HepG2 (cell line): ENCODE data around the gene ATE1. TPM values are rescaled to one million over a fixed set of nuclear protein-coding genes. Genes with fewer than 3 reads are reported as not detected.

Experiments
- ATAC-seq: fragments of 200-7000 bp; cut with Tn5 transposase; 3 replicates; pipeline ENCODE4 v1.9.1; 2020; ENCODE audit warnings: mild to moderate bottlenecking, moderate library complexity
- BruUV-seq: library from RNA; stranded (reverse); fragments of 400-500 nt; replicated peaks from 2 replicates; lab custom pipeline; 2021; lab: Mats Ljungman, UMichigan
- CTCF ChIA-PET: fragments of 300-600 bp; formaldehyde crosslinking; extraction: SDS; loops from one replicate; lab custom pipeline; 2021; ENCODE audit warnings: low total read pairs, inconsistent platforms, low intra/inter-chr PET ratio; lab: Yijun Ruan, JAX
- POLR2A ChIA-PET: fragments of 350-600 bp; sonication (Branson Sonifier 250); formaldehyde crosslinking; loops from one replicate; lab custom pipeline; 2020; ENCODE audit warnings: antibody characterized with exemption, inconsistent platforms; lab: Yijun Ruan, JAX
- DNase-seq: peaks from one replicate; pipeline ENCODE4 v3.0.0-alpha.2; 2015; ENCODE audit warnings: low spot score
- FAIRE-seq: peaks from 3 replicates; lab custom pipeline; 2011; peaks lifted over from hg19 to GRCh38; lab: Jason Lieb, UNC
- H2AFZ ChIP-seq: one replicate; pipeline ENCODE4 v1.6.1; 2011; ENCODE audit warnings: low read length, inconsistent platforms
- H3K27ac ChIP-seq: fragments of 300-600 bp; 3 replicates; pipeline ENCODE4 v1.8.0; 2011; ENCODE audit warnings: mixed run types, mild to moderate bottlenecking, mixed read lengths, low read length, inconsistent platforms; ENCODE audit not compliant: insufficient read depth; ENCODE audit errors: extremely low read length
- H3K27me3 ChIP-seq, 2 experiments: fragments of 200-600 bp in 1 of 2; 2 replicates in 1 of 2; 3 replicates in 1 of 2; pipeline versions ENCODE4 v1.6.0 to v1.8.0; 2011; ENCODE audit warnings: low read length in 2 of 2, mild to moderate bottlenecking in 2 of 2, moderate library complexity in 2 of 2, inconsistent platforms in 1 of 2; ENCODE audit not compliant: insufficient read depth in 2 of 2, control insufficient read depth in 1 of 2
- H3K36me3 ChIP-seq, 2 experiments: fragments of 200-600 bp in 1 of 2; replicated peaks in 1 of 2; 2 replicates in 1 of 2; 3 replicates in 1 of 2; pipeline versions ENCODE4 v1.5.1 to v1.8.0; 2011; ENCODE audit warnings: low read length in 2 of 2, inconsistent platforms in 1 of 2; ENCODE audit not compliant: insufficient read depth in 2 of 2, control insufficient read depth in 1 of 2
- H3K4me1 ChIP-seq: 2 replicates; pipeline ENCODE4 v1.5.1; 2012; ENCODE audit warnings: low read length, inconsistent platforms; ENCODE audit not compliant: insufficient read depth
- H3K4me2 ChIP-seq: 2 replicates; pipeline ENCODE4 v1.6.0; 2011; ENCODE audit warnings: low read depth, low read length, inconsistent platforms
- H3K4me3 ChIP-seq, 3 experiments: fragments of 200-600 bp in 1 of 3; sonication (generic), shearing (Covaris generic) in 1 of 3; replicated peaks in 1 of 3; 2 replicates each; pipeline ENCODE4 v1.5.1; 2011 to 2016; ENCODE audit warnings: low read length in 3 of 3, inconsistent platforms in 2 of 3, low read depth in 2 of 3, mild to moderate bottlenecking in 2 of 3, control low read depth in 1 of 3, mixed read lengths in 1 of 3; ENCODE audit not compliant: insufficient read depth in 1 of 3
- H3K79me2 ChIP-seq: one replicate; pipeline ENCODE4 v1.6.1; 2011; ENCODE audit warnings: low read length, inconsistent platforms; ENCODE audit not compliant: insufficient read depth
- H3K9ac ChIP-seq: 2 replicates; pipeline ENCODE4 v1.6.0; 2011; ENCODE audit warnings: mild to moderate bottlenecking, low read depth, low read length, inconsistent platforms; ENCODE audit not compliant: insufficient read depth
- H3K9me3 ChIP-seq: 2 replicates; pipeline ENCODE4 v1.5.1; 2012; ENCODE audit warnings: mild to moderate bottlenecking, low read length
- H4K20me1 ChIP-seq: 2 replicates; pipeline ENCODE4 v1.6.0; 2011; ENCODE audit warnings: inconsistent platforms, mild to moderate bottlenecking, low read length, moderate library complexity; ENCODE audit not compliant: insufficient read depth
- FOSL1 ChIP-seq: sonication (generic); formaldehyde crosslinking; IDR thresholded peaks from 2 replicates; pipeline ENCODE4 v1.9.0; 2021; ENCODE audit warnings: missing genetic modification reagents, borderline replicate concordance
- HIC2 ChIP-seq: sonication (generic); formaldehyde crosslinking; IDR thresholded peaks from 2 replicates; pipeline ENCODE4 v1.9.0; 2022; ENCODE audit warnings: low read depth, missing genetic modification reagents
- IKZF4 ChIP-seq: sonication (generic); formaldehyde crosslinking; IDR thresholded peaks from 2 replicates; pipeline ENCODE4 v1.5.1; 2020; ENCODE audit warnings: borderline replicate concordance, mild to moderate bottlenecking, low read depth, missing genetic modification reagents; ENCODE audit errors: not compliant biosample characterization
- KAT7 ChIP-seq: IDR thresholded peaks from 2 replicates; pipeline ENCODE4 v1.6.1; 2018; ENCODE audit warnings: borderline replicate concordance, missing compliant biosample characterization
- MLX ChIP-seq: IDR thresholded peaks from 2 replicates; pipeline ENCODE4 v1.6.1; 2016
- MXD1 ChIP-seq: sonication (generic); formaldehyde crosslinking; IDR thresholded peaks from 2 replicates; pipeline ENCODE4 v1.4.0; 2020; ENCODE audit warnings: mild to moderate bottlenecking, missing genetic modification reagents
- TARDBP ChIP-seq: sonication (generic); formaldehyde crosslinking; IDR thresholded peaks from 2 replicates; pipeline ENCODE4 v1.8.0; 2022; ENCODE audit warnings: mild to moderate bottlenecking, missing genetic modification reagents
- ZBTB7B ChIP-seq: sonication (generic); formaldehyde crosslinking; IDR thresholded peaks from 2 replicates; pipeline ENCODE4 v1.4.0; 2020; ENCODE audit warnings: missing genetic modification reagents
- ZMAT3 ChIP-seq: sonication (generic); formaldehyde crosslinking; conservative IDR thresholded peaks from 2 replicates; pipeline ENCODE4 v1.7.0; 2021; ENCODE audit warnings: missing genetic modification reagents
- ZNF235 ChIP-seq: sonication (generic); formaldehyde crosslinking; IDR thresholded peaks from 2 replicates; pipeline ENCODE4 v1.8.1; 2023; ENCODE audit warnings: mild to moderate bottlenecking, missing genetic modification reagents, borderline replicate concordance
- ZNF256 ChIP-seq: sonication (generic); formaldehyde crosslinking; conservative IDR thresholded peaks from 2 replicates; pipeline ENCODE4 v1.4.0; 2020; ENCODE audit warnings: missing genetic modification reagents
- ZNF335 ChIP-seq: sonication (generic); formaldehyde crosslinking; IDR thresholded peaks from 2 replicates; pipeline ENCODE4 v1.4.0; 2020; ENCODE audit warnings: missing genetic modification reagents
- ZNF383 ChIP-seq: sonication (generic); formaldehyde crosslinking; IDR thresholded peaks from 2 replicates; pipeline ENCODE4 v1.4.0; 2020; ENCODE audit warnings: missing genetic modification reagents, mild to moderate bottlenecking, borderline replicate concordance
- ZNF451 ChIP-seq: sonication (generic); formaldehyde crosslinking; IDR thresholded peaks from 2 replicates; pipeline ENCODE4 v1.5.0; 2020; ENCODE audit warnings: mild to moderate bottlenecking, missing genetic modification reagents
- ZNF501 ChIP-seq: sonication (generic); formaldehyde crosslinking; IDR thresholded peaks from 2 replicates; pipeline ENCODE4 v1.5.1; 2020; ENCODE audit warnings: mild to moderate bottlenecking, moderate library complexity, missing genetic modification reagents
- ZNF616 ChIP-seq: sonication (generic); formaldehyde crosslinking; IDR thresholded peaks from 2 replicates; pipeline ENCODE4 v1.5.0; 2020; ENCODE audit warnings: low read depth, mild to moderate bottlenecking, missing genetic modification reagents
- ZNF839 ChIP-seq: sonication (generic); formaldehyde crosslinking; IDR thresholded peaks from 2 replicates; pipeline ENCODE4 v1.4.0; 2020; ENCODE audit warnings: missing genetic modification reagents, mild to moderate bottlenecking, borderline replicate concordance
- WGBS: methylation state at CpG from one replicate; pipeline ENCODE4 v1.1.6; 2017; ENCODE audit warnings: low lambda C conversion rate; 5-methylcytosine and 5-hydroxymethylcytosine counted together
- in situ Hi-C: cut with HindIII; loops from 2 replicates; pipeline ENCODE4 v1.10.0; 2017; ENCODE audit warnings: low pct_unique_long_range_greater_than_20kb; ENCODE audit not compliant: extremely low pct_ligation_motif_present
- intact Hi-C: fragments of 100-400 bp; cut with micrococcal nuclease; formaldehyde crosslinking; loops from one replicate; pipeline ENCODE4 v1.10.0; 2022; ENCODE audit not compliant: unreplicated experiment
- polyA plus RNA-seq, 8 experiments: library from polyadenylated mRNA; depleted of rRNA in 3 of 8; stranded (reverse) in 7 of 8; unstranded in 1 of 8; fragments of >200 nt; fragmentation: Illumina TruSeq in 4 of 8; extraction: Trizol in 4 of 8; gene quantifications; 2 replicates each; pipeline versions ENCODE4 v1.2.1 to v1.2.3, GENCODE V29; 2011 to 2016; ENCODE audit warnings: low read depth in 4 of 8, missing spikeins in 1 of 8, mixed read lengths in 1 of 8; ENCODE audit not compliant: insufficient read depth in 1 of 8
- total RNA-seq, 5 experiments: library from RNA; depleted of rRNA; stranded (reverse); fragments of >200 nt; fragmentation: Illumina TruSeq; extraction: Trizol; gene quantifications; 2 replicates each; pipeline ENCODE4 v1.2.3, GENCODE V29; 2016; ENCODE audit warnings: low read depth in 1 of 5

Gene ATE1
- total and polyA plus RNA-seq, 2 of the 13 experiments (the other 11 are each of a cell fraction or from before 2014, with no cell fraction given), result 17.5 to 42.2 TPM

- in situ Hi-C loops (no loop called here), intact Hi-C loops (no loop called here)
- no peak for TF ChIP-seq ZNF256 (CRISPR knock-in tag)
- no peak for TF ChIP-seq ZNF839 (CRISPR knock-in tag)
- TF ChIP-seq FOSL1 (CRISPR knock-in tag), result no peak
- no peak for TF ChIP-seq KAT7 (CRISPR knock-in tag)
- Histone ChIP-seq H3K27ac (no peak overlapping the region), H4K20me1 (no peaks in the 10 kb centered on the region), H3K27me3 (no peaks in the 10 kb centered on the region), H3K4me1 (peaks cover 29% of the 10 kb centered on the region), H3K36me3 (peaks cover 0 to 2% of the 10 kb centered on the region in 2 experiments; a peak in 1 of 5 replicates), H3K79me2 (no peaks in the 10 kb centered on the region), H3K4me3 (no peak overlapping the region), H2AFZ (no peak overlapping the region), H3K9me3 (peaks cover 11% of the 10 kb centered on the region; the same call in 1 of the 2 replicates), H3K9ac (no peak overlapping the region), H3K4me2 (no peak overlapping the region)
- no peak for DNase-seq
- FAIRE-seq, result no peak
- WGBS, result 95% methylated on average over 6 of the region's 6 CpGs
- BruUV-seq, result no TSS peak
- ChIA-PET POLR2A (no interaction called here), CTCF (no interaction called here)
- ATAC-seq, result no peak
These were observed 155.4 kb downstream of the ATE1 start for GRCh38 chr10:121772406-121772805.

GRCh38 chr10:121771966-121772365 lies 155.9 kb downstream of the ATE1 start:
- Histone ChIP-seq H3K27me3 (no peaks in the 10 kb centered on the region), H3K27ac (no peak overlapping the region), H3K9ac (no peak overlapping the region), H4K20me1 (no peaks in the 10 kb centered on the region), H3K36me3 (peaks cover 0 to 2% of the 10 kb centered on the region in 2 experiments; a peak in 1 of 5 replicates), H2AFZ (no peak overlapping the region), H3K9me3 (peaks cover 13% of the 10 kb centered on the region; the same call in 1 of the 2 replicates), H3K4me1 (peaks cover 29% of the 10 kb centered on the region), H3K4me3 (no peak overlapping the region), H3K4me2 (no peak overlapping the region), H3K79me2 (no peaks in the 10 kb centered on the region)
- ChIA-PET CTCF (no interaction called here), POLR2A (no interaction called here)
- in situ Hi-C loops (no loop called here), intact Hi-C loops (no loop called here)
- FAIRE-seq, result no peak
- WGBS, result 79% methylated on average over 5 of the region's 5 CpGs
- DNase-seq, result no peak
- no peak for ATAC-seq
- BruUV-seq, result no TSS peak
- TF ChIP-seq ZNF383 (CRISPR knock-in tag), result no peak
- TF ChIP-seq ZNF451, result no peak
- no peak for TF ChIP-seq HIC2 (CRISPR knock-in tag)
- no peak for TF ChIP-seq IKZF4 (CRISPR knock-in tag)
- no peak for TF ChIP-seq ZNF335 (CRISPR knock-in tag)
- no peak for TF ChIP-seq ZNF235 (CRISPR knock-in tag)
- TF ChIP-seq ZNF501 (CRISPR knock-in tag), result no peak
- TF ChIP-seq MLX, result no peak
- no peak for TF ChIP-seq ZNF616 (CRISPR knock-in tag)
- no peak for TF ChIP-seq ZMAT3 (CRISPR knock-in tag)
- no peak for TF ChIP-seq TARDBP (CRISPR knock-in tag)
- TF ChIP-seq ZBTB7B, result no peak
- TF ChIP-seq MXD1 (CRISPR knock-in tag), result no peak
